ENCODE data around the gene GLIS1.
"Not testable (repeated sequence)": the region's sequence is repeated elsewhere in the genome, so short reads cannot be mapped to it uniquely, and the experiment has no call there.

GLIS1 gene

GRCh38 chr1:53568540-53568939, 170.4 kb downstream of the GLIS1 start:
- DNase-seq (ENCODE audit: low read depth in 1 of 2, low spot score in 1 of 2), result no peak

- DNase-seq (ENCODE audit: low read depth in 1 of 2, low spot score in 1 of 2), result no peak
These were observed 171.1 kb downstream of the GLIS1 start for GRCh38 chr1:53567851-53568250.

- DNase-seq (ENCODE audit: low read depth in 1 of 2, low spot score in 1 of 2), result no peak
These were observed 171.5 kb downstream of the GLIS1 start for GRCh38 chr1:53567450-53567849.

GRCh38 chr1:53563611-53564010, 175.4 kb downstream of the GLIS1 start:
- DNase-seq (ENCODE audit: low read depth in 1 of 2, low spot score in 1 of 2), result no peak

GRCh38 chr1:53562981-53563379, 176.0 kb downstream of the GLIS1 start:
- no peak for DNase-seq (ENCODE audit: low read depth in 1 of 2, low spot score in 1 of 2)

DNA sequence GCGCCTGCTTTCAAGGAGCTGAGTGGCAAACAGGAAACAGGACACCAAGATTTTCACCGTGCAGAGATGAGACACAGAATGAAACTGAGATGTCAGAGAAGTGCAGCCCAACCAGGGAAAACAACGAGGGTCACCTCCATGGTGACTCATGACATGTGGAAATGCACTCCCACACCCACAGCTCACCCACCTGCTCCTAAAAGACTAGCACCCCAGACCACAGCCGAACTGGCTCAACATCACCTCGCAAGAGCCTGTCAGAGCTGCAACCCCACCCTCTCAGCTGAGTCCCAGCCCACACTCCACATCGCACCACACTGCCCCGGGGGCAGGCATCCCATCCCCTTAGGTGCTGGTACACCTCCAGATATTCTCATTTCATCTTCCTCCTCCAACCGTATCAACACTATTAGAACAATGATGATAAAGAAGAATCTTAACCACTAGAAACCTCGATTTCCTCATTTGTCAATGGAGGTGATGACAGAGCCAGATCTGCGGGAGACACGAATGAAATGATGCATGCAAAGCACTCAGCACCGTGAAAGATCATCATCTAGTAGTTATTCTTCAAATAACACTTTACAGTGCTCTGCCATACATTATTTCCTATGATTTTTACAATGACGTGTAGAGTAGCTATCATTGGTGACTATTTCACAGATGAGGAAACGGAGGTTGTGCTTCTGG, 176.5 kb downstream of the GLIS1 start:
- no peak for DNase-seq (ENCODE audit: low read depth in 1 of 2, low spot score in 1 of 2)

DNA sequence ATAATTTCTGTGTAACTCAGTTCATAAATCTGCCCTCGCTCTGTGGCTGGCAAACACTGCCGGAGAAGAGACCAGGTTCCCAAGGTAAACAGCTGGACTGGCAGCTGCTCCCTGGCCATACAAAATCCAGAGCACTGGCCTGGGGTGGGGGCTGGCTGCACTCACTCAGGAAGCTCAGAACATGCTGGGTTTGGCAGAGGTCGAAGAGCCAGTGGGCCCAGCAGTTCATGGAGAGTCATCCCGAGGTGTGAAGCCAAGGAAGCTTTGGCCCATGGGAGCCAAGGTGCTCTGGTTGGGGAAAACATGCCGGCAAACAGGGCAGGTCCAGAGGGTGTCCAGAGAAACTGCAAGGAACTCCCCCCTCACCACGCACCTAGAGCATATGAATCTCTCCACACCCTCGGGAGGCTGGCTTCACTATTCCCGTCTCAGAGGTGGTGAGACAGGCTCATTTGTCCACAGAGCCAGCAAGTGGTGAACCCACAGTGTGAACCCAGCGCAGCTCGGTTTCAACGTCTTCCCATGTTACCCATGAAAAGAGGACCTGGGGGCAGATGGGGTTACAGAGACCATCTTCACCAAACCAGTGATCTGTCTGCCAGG, 177.4 kb downstream of the GLIS1 start:
- no peak for DNase-seq (ENCODE audit: low read depth in 1 of 2, low spot score in 1 of 2)

- DNase-seq (ENCODE audit: low read depth in 1 of 2, low spot score in 1 of 2), result no peak
These were observed 178.1 kb downstream of the GLIS1 start for GRCh38 chr1:53560581-53561502.

- DNase-seq (ENCODE audit: low read depth in 1 of 2, low spot score in 1 of 2), result no peak
These were observed 178.9 kb downstream of the GLIS1 start for GRCh38 chr1:53559854-53560580.

- DNase-seq (ENCODE audit: low read depth in 1 of 2, low spot score in 1 of 2), result no peak
These were observed 179.6 kb downstream of the GLIS1 start for GRCh38 chr1:53559391-53559815.

DNA sequence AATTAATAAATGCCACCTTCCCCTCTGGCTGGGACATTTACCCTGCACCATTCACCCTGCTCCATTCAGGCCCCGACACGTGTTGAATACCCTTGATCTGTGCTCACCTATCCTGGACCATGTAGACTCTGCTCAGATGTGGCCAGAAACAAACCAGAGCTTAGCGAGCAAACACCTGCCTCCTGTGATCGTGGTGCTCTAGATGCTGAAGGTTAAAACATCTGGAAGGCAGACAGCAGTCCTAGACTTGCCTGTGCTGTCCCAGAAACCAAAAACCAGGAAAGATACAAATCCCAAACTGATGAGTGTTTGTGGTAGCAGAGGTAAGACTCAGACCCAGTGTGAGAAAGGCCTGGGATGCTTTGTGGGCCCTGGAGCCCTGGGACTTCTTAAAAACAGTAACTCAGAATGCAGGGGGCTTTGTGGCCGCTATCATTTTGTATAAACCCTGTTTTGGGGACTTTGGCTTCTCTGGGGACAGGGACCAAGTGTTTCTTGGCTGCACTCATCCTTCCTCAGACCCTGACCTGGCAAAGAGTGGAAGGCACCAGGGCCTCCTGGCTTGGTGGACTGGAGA, 180.1 kb downstream of the GLIS1 start:
- DNase-seq (ENCODE audit: low read depth in 1 of 2, low spot score in 1 of 2), result no peak

DNA sequence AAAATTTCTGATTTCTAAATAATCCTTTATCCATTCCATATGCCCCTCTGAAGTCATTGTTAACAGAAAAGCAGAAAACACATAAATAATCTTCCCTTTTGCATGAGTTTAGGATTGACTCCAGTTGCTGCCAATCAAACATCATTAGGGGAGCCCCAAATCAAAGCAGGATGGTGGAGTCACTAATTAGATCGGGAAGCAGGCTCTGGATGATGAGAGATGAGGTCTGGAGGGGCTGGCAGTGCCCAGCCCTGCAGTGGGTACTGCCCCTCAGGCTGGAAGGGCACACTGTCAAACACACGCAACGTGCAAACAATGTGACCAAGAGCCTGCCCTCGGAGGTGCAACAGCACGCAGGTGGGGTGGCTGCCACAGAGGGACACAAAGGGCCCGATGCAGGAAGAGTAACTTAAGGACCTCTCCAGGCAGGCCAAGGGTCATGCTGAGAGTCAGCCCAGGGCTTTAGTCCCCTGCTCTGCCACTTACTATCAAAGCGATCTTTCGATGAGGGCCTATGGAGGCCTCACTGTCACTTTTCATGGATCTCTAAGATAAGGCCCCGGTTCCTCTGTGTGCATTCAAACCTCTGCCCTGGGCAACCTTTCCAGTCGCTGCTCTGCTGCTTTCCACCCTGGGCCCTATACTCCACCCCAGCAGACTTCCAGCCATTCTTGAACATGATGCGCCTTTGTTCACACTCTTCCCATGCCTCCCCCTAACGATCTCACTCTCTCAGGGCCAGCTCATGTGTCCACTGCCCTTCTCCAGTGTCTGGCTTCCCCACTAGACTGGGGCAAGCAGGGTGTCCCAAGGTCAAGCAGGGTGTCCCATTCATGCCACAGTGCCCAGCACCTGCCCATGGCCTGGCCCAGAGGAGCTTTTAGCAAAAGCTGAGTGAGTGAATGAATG, 180.9 kb downstream of the GLIS1 start:
- no peak for DNase-seq (ENCODE audit: low read depth in 1 of 2, low spot score in 1 of 2)

DNA sequence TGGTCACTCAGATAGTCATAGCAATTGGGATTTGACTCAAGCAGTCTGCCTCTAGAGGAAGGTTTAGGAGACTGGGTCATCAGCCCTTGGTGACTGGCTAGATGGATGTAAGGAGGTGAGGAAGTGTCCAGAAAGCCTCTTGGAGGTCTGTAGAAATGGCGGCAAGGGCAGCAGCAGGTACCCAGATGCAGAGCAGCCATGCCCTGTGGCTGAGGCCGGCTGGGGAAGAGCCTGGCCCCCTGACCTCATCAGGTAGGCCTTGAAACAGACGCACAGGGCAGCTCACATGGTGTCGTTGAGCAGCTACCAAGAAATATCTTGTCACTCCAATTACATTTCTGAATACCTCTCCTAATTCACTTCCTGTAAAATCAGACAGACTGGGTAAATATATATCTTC, 181.6 kb downstream of the GLIS1 start:
- DNase-seq (ENCODE audit: low read depth in 1 of 2, low spot score in 1 of 2), result no peak

- DNase-seq (ENCODE audit: low read depth in 1 of 2, low spot score in 1 of 2), result no peak
These were observed 182.2 kb downstream of the GLIS1 start for GRCh38 chr1:53556657-53557227.

DNA sequence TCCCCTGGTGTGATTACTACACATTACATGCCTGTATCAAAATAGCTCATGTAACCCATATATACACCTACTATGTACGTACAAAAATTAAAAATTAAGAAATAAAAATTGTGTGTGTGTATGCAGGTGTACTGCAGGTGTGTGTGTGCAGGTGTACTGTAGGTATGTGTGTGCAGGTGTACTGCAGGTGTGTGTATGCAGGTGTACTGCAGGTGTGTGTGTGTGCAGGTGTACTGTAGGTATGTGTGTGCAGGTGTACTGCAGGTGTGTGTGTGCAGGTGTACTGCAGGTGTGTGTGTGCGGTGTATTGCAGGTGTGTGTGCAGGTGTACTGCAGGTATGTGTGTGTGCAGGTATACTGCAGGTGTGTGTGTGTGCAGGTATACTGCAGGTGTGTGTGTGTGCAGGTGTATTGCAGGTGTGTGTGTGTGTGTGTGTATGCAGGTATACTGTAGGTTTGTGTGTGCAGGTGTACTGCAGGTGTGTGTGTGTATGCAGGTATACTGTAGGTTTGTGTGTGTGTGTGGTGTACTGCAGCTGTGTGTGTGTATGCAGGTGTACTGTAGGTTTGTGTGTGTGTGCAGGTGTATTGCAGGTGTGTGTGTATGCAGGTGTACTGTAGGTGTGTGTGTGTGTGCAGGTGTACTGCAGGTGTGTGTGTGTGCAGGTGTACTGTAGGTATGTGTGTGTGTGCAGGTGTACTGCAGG, 183.2 kb downstream of the GLIS1 start:
- not testable (repeated sequence) for DNase-seq (ENCODE audit: low read depth in 1 of 2, low spot score in 1 of 2)

DNA sequence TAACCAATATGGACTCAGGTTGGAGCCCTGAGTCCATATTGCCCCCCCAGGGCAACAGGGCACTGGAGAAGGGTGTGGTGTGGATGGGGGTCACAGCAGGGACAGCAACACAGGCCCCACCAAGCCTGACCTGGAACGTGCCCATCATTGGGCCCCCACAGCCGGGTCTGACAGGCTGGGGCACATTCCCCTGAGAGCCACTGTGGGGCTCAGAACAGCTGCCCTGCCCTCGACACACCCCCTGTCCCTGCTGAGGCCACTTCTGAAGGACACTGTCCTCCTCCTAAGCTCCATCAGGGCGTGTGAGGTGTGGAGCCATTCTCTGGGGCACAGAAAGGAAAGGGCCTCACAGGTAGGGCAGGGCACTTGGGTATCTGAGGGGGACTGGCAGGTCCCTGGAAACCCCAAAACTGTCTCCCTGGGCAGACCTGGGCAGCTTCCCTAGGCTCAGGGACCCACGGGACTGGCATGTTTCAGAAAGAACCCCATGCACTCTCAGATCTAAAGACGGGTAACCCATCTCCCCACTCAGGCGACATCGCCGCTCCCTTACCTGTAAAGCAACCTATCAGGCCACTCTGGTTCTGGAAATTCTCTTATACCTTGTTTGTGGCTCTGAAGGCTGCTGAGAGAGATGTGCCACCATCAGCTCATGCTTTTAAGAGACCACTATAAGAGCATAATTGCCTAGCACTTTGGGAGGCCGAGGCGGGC, 184.2 kb downstream of the GLIS1 start:
- no peak for DNase-seq (ENCODE audit: low read depth in 1 of 2, low spot score in 1 of 2)

DNA sequence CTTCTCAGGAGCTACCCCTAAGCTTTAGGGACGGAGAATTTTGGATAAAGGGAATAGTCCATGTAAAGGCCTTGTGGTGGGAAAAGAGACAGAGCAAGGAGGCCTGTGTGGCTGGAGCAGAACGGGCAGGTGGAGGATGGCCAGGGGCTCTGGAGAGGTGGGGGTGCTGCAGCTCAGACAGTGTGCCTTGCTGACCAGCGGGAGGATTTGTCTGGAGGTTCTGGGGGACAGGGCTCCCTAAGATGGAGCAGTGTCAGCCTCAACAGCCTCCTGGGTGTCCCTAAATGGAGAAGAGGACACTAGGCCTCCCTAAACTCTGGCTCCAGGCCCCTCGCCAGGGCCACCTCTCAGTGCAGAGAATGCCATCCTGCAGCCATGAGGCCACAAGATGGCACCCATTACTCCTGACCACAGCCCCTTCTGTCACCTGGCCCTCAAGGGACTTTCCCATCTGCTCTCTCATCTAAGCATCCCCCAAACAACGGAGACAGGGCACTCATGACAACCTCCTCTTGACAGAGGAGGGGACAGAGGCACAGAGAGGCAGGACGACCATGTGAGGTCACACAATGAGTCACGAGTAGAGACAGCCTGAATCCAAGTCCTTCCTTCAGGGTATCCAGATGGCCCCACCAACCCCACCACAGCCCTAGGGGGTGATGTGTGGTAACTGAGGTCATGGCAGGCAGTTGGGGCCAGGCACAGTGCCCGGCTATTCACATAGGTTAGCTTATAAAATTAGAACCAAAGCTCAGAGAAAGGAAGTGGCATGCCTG, 185.0 kb downstream of the GLIS1 start:
- DNase-seq (ENCODE audit: low read depth in 1 of 2, low spot score in 1 of 2), result no peak

All from activated T-helper 1 cell treated with anti-CD3 and anti-CD28 coated beads, Interleukin-2, amount 50 U/mL, for 16 hours (primary cell).